Measurements from ENCODE around the gene FAM240A.

The FAM240A gene

DNA sequence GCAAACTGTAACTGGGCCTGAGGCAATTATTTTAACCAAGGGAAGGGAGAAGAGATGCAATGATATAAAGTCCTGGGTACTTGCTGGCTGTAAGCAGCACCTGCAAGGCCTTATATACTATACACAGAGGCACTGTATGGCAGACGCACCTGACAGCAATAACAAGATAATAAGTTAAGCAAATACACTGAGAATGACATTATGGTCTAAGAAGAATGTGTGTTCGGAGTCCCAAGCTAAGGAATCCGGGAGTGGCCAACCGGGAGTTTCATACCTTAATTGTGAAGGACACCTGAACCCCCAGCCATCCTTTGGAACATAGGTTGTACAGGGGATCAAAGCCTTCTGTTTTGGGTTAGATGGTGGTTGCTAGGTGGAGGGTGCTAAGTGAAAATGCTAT, 13.7 kb downstream of the FAM240A start:
- DNase-seq (ENCODE audit: low read depth in 2 of 2), result no peak

- DNase-seq (ENCODE audit: low read depth in 2 of 2), result no peak
These were observed 14.8 kb downstream of the FAM240A start for GRCh38 chr3:46627078-46627477.

DNA sequence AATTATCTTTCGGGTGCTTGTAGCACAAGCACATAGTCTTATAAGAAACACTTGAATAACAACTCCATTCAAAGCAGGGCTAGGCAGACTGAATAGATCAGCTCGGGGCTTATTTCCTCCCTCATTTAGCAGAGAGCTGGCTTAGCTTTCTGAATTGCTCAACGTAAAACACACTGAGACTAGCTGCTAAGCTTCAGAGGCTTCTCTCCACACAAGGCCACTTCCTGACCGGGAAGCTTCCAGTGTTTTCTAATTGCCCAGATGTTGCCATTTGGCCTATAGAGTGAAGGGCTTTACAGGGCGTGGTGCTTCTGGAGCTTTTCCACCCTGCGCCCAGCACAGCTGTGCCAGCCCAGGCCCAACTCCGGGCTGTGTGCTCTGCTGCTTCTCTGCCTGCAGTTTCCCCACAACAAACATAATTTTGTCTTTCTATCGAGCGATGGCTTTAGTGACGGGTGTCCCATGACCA, 16.6 kb downstream of the FAM240A start:
- DNase-seq (ENCODE audit: low read depth in 2 of 2), result no peak

DNA sequence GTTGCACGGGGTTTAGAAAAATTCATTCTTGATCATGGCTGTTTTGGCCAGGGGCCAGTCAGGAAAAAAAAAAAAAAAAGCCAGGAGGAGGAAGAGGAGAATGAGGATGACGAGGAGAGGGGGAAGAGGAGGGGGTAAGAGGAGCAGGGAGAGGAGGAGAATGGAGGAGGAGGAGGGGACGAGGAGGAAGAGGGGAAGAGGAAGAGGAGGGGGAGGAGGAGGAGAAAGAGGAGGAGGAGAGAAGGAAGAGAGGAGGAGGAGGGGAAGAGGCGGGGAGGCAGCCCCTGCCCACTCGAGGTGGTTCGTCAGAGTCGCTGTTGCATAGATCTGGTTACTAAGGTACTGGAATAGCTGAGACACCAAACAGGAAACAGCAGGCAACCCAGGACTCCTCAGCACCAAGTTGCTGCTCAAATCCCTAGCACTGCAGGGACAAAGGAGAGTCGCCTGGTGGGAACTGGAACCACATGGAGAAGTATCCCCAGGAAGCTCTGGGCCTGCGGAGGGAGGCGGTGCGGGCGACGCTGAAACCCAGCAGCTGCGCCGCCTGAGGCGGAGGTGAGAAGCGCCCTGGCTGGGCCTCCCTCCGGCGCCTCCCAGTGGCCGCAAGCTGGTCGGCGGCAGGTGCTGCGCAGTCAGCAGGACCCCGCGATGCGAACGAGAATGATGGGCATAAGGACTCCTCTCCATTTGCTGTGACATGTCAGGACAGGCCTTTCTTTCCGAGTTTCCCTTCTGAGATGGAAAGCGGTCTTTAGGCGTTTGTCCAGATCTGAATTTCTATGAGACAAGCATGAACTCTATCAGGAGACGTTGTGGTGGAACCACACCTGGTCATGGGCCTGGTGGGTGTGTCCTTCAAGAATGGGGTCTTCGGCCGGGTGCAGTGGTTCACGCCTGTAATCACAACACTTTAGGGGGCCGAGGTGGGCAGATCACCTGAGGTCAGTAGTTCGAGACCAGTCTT, 17.5 kb downstream of the FAM240A start:
- DNase-seq (ENCODE audit: low read depth in 2 of 2), result peak; percentile 64 to 65

DNA sequence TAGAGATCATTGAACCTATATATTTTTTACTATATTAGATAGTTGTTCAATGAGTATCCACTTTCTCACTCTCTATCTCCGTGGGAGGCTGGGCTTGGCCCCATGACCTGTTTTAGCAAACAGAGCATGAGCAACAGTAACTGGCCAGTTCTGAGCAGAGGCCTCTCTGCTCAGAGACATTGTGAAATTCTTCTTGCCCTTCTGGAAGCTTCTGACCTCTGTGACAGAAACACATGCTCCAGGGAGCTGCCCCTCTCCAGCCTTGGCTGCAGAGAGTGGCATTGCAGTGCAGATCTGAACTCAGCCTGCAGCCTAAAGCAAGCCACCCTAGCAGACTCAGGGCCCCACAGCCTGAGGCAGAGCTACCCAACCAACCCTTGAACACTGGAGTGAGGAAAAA, 20.5 kb downstream of the FAM240A start:
- no peak for DNase-seq (ENCODE audit: low read depth in 2 of 2)

GRCh38 chr3:46634856-46635255, 22.5 kb downstream of the FAM240A start:
- no peak for DNase-seq (ENCODE audit: low read depth in 2 of 2)

DNA sequence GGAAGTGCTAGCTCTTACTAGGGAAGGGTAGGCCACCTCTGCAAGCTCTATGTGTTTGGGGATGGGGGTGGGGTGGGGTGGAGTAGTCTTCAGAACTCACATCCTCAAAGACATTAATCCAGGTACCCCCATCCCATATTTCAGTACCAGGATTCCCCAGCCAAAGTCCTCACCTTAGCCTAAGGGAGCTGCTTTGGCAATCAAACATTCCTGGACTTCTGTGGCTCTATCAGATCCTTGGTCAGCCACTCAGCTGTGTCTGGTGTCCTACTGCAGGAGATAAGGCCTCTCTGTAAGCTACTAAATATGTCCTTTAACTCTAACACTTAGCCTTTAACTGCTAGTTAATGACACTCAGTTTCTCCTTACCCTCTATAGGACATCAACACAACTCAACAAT, 26.9 kb downstream of the FAM240A start:
- DNase-seq (ENCODE audit: low read depth in 2 of 2), result no peak

DNA sequence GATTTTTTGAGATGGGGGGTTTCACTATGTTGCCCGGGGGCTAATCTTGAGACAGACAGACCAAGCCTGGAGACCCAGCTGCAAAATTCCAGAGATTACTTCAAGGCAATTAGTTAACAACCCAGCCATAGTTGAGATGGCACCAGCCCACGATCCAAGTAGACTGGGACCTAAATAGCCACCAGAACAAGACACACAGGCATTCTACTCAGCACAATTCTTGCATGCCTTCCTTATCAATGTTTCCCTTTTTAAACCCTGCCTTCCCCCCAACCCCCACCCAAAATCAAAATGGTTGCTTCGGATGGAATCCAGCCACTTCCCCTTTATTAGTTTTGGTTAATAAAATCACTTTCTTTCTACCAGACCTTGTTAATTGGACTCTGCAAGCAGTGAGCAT, 28.6 kb downstream of the FAM240A start:
- no peak for DNase-seq (ENCODE audit: low read depth in 2 of 2)

DNA sequence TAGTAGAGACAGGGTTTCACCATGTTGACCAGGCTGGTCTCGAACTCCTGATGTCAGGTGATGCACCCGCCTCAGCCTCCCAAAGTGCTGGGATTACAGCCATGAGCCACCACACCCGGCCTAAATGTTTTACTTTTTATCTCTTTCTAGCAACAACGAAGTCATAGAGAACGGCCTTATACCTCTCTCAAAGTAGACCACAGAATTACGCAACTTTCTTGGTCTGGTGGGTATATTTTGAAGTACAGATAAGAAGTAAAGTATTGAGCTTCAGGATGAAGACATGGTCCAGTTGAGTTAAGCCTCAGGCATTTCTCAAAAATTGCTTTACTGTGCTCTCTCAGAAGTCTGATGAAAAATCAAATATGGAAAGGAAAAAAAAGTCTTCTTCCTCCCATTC, 30.6 kb downstream of the FAM240A start:
- no peak for DNase-seq (ENCODE audit: low read depth in 2 of 2)

DNA sequence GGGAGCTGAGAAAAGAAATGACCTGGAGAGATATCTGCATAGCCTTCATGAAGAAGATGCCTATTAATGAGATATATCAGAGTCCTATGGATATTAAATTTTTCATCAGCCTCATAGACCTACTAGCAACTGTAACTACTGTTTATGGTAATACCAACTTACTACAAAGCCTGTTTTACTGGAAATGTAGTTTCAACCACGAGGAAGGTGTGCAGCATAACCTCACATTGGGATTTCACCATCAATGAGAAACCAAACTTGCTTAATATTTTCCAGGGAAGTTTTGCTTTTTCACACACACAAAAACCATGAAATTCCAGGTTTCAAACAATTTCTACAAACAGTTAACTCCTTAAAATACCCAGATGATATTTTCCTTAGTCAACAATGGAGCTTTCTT, 31.4 kb downstream of the FAM240A start:
- DNase-seq (ENCODE audit: low read depth in 2 of 2), result no peak

- DNase-seq (ENCODE audit: low read depth in 2 of 2), result no peak
These were observed 34.4 kb downstream of the FAM240A start for GRCh38 chr3:46646700-46647099.

- DNase-seq (ENCODE audit: low read depth in 2 of 2), result no peak
These were observed 35.8 kb downstream of the FAM240A start for GRCh38 chr3:46648096-46648495.

GRCh38 chr3:46649436-46649835, 37.1 kb downstream of the FAM240A start:
- DNase-seq (ENCODE audit: low read depth in 2 of 2), result no peak

DNA sequence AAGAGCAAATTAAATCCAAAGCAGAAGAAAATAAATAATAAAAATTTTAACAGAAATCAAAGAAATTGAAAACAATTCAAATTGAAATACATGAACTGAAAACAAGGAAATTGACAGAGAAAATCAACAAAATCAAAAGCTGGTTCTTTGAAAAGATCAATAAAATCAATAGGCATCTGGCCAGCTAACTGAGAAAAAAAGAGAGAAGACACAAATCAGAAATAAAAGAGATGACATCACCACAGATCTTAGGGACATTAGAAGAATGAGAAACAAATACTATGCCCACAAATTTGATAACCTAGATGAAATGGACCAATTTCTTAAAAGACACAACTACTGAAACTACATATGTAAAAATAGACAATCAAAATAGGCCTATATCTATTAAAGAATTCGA, 38.8 kb downstream of the FAM240A start:
- DNase-seq (ENCODE audit: low read depth in 2 of 2), result no peak

GRCh38 chr3:46655271-46655670, 42.9 kb downstream of the FAM240A start:
- DNase-seq (ENCODE audit: low read depth in 2 of 2), result no peak

- no peak for DNase-seq (ENCODE audit: low read depth in 2 of 2)
These were observed 44.6 kb downstream of the FAM240A start for GRCh38 chr3:46656778-46657556.

DNA sequence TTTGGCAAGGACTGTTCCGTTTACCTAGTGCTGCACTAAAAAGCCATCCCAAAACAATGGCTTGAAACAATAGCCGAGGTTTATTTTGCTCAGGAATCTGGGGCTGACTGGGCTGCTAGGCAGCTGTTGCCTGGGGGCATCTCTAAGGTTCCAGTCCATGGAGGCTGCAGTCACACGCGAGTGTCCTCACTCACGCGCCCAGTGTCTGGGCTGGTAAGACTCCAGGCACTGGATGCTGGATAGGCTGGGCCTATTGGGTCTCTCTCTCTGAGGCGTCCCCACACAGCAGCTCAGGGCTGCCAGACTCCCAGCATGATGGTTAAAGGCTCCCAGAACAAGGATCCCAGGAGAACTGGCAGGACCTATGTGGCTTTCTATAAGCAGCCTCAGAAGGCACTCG, 47.0 kb downstream of the FAM240A start:
- DNase-seq (ENCODE audit: low read depth in 2 of 2), result no peak

DNA sequence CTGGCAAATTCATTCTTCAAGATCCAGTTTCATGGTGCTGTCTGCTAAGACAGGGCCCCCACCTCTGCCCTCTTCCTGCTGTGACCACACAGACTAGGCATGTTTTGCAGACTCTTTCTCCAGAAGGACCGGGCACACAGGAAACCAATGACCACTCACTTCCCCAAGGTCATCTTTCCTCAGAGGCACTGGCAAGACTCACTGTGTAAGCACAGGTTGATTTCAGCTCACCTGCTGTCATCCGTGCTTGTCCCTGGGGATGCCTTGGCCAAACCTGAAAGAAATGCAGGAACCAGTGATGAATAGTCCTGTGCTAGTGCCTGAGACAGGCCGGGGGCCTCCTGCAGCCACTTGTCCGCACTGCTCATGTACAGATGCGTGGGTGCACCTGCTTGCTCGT, 47.7 kb downstream of the FAM240A start:
- DNase-seq (ENCODE audit: low read depth in 2 of 2), result no peak

- DNase-seq (ENCODE audit: low read depth in 2 of 2), result no peak
These were observed 48.5 kb downstream of the FAM240A start for GRCh38 chr3:46660543-46661523.

- no peak for DNase-seq (ENCODE audit: low read depth in 2 of 2)
These were observed 49.7 kb downstream of the FAM240A start for GRCh38 chr3:46661776-46662766.

Measured in stimulated activated CD8-positive, alpha-beta memory T cell treated with anti-CD3 and anti-CD28 coated beads, Interleukin-2, amount 100 ng/mL, for 48 hours (primary cell).